ENCODE measurements around the gene RAB4A.

Gene RAB4A

DNA sequence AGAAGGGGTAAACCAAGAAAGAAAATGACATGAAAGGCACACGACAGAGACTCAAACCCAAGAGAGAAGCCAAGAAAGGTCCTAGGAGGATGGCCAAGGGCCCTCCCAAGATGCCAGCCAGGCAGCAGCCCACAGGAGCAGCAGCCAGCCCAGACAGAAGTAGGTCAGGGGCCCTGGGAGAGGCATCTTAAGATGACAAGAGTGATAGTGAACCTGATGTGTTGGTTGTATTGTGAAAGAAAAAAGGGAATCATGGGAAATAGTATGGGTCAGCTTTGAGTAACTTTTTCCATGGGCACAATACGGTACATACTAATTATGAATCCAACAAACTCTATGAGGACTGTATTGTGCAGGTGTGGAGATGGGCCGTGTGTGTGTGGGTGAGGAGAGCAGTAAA is 68.6 kb downstream of the RAB4A start:
- no peak for DNase-seq (ENCODE audit: low read depth)

DNA sequence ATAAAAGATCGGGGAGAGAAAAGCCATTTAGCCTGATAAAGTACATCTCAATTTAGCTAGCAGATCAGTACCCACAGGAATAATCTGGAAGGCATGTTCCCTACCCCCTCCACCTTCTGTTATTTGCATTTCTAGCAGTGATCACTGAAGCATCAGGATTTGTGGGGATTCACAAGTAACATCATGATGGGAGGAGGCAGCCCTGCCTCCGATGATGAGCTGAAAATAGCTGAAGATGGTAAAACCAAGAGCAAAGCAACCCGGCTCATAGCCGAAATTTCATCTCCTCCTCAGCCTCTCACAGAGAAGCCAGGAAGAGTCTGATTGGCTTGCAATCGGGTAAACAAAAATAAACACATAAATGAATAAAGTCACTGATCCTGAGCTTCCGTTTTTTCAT is 69.6 kb downstream of the RAB4A start:
- DNase-seq (ENCODE audit: low read depth), result no peak

DNA sequence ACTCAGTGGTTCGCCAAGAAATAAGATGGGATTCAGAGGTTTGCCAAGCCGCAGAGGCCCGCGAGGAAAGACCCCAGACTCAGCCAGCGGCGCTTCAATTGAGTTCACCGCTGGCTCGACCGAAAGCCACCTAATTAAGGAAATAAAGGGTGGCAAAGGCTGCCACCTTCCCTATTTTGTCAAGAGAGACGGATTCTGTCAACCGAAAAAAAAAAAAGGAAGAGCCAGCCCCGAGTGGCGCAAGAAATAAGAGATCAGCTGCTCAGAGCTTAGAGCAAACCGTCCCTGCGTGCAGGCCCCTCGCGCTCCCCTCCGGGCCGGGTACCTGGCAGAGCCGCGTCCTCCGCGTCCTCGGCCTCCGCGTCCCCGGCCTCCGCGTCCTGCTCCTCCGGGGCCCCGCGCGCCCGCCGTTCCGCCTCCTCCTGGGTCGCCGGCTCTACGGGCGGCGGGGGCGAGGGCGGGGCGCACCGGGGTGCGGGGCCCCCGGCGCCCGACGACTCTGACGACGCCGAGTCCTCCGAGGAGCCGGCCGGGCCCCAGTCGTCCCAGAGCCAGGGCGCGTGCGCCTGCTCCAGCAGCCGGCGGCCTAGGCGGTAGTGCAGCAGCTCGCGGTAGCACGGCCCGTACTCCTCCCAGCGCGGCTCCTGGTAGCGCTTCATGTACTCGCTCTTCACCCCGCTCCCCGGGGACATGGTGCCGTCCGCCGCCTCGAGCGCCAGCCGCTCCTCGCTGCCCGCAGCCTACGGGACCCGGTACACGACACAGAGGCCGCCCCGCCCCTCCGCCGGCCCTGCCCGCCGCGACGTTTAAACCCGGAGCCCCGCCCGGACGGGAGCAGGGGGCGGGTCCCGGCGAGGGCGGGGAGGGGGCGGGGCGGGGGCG is 71.1 kb downstream of the RAB4A start:
- DNase-seq (ENCODE audit: low read depth), result peak; percentile 64

DNA sequence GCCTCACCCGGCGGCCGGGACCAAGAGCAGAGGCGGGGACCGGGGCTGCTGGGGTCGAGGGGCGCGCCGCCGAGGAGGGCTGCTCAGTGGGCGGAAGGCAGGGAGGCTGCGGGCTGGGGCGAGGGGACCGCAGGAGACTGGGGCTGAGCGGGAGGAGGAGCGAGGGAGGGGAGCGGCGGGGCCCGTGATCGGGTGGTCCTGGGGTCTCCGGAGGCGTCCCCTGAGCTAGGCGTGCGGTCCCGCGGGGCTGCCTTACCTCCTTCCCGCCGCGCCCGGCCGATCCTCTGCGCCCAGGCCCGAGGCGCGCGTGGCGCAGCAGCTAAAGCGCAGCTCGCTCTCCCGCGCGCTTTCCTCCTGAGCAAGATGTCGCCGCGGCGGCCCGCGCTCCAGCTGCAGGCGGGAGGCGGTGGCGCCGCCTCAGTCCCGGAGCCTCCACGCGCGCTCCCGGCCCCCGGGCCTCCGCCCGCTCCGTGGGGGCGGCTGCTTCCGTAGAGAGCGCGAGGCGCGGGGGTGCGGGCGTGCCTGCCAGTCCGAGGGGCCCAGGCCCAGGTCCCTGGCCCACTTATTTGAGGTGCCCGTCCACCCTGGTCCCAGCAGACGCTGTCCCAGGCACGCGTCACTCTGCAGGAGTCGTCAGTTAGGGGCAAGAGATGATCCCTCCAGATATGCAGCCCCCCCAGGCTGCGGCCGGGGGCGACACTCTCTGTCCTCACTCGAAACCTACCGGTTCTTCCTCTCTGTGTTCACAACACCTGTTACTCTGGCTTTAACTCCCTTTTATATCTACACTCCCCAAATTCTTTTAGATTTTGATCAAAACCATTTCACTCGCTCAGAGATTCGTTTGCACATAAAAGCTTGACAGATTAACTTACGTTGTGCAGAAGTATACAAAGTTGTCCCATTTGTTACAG is 72.0 kb downstream of the RAB4A start, which contains the start of gene CCSAP:
Gene CCSAP (minus strand): TSS at position 392 of the 914 bp plus-strand sequence. CDS start 582 bp downstream, outside the sequence.
- DNase-seq (ENCODE audit: low read depth), result peak; percentile 54

DNA sequence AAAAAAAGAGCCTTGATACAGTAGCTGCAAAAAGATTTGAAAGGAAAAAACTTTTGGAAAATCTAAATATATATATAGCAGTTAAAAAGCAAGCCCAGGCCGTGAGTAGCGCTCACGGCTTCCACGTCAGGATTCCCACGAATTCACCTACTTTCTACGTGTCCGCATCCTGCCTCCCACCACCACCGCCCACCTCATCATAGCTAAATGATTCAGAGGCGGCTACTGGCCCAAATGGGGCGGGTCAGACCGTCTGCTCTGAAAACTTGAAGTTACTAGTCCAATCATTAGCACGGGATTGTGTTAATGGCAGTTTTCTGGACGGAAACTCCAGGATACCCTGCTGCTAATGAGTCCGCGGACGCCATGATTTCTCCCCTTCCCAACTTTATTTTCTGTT is 73.2 kb downstream of the RAB4A start:
- peak; percentile 7 for DNase-seq (ENCODE audit: low read depth)

DNA sequence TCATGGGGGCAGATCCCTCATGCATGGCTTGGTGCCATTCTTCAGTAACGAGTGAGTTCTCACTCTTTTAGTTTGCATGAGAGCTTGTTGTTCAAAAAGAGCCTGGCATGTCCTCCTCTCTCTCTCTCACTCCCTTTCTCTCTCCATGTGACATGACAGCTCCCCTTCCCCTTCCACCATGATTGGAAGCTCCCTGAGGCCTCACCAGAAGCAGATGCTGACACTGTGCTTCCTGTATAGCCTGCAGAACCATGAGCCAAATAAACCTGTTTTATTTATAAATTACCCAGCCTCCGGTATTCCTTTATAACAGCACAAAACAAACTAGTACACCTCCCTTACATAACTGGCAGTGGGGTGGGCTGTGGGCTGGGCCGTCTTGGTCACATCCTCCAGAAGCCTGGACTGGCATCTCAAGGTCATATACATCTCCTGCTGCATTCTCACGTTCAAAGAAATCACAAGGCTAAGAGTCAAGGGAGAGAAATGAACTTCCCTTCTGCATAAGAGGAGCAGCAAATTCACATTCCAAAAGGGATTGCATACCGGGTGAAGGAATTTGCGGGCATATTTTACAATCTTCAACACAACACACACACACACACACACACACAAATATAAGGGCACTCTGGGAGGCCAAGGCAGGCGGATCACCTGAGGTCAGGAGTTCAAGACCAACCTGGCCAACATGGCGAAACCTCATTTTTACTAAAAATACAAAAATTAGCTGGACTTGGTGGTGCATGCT is 74.2 kb downstream of the RAB4A start:
- no peak for DNase-seq (ENCODE audit: low read depth)

DNA sequence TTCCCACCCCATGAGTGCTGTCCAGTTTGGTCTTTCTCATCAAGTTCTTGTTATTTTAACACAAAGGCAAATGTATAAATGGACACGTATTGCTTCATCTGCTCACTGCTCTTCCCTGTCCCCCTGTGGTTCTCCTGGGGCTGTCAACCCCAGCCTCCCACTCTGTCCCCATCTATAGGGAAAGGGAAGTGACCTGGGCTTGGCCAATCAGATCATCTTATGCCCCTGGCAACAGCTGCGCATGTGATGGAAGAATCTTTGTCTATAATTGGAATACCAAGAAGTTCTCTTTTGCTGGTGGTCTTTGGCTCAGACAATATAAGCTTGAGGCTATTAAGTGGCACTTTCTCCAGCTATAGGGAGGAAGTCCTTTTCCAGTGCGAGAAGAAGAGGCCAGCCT is 76.6 kb downstream of the RAB4A start:
- DNase-seq (ENCODE audit: low read depth), result no peak

DNA sequence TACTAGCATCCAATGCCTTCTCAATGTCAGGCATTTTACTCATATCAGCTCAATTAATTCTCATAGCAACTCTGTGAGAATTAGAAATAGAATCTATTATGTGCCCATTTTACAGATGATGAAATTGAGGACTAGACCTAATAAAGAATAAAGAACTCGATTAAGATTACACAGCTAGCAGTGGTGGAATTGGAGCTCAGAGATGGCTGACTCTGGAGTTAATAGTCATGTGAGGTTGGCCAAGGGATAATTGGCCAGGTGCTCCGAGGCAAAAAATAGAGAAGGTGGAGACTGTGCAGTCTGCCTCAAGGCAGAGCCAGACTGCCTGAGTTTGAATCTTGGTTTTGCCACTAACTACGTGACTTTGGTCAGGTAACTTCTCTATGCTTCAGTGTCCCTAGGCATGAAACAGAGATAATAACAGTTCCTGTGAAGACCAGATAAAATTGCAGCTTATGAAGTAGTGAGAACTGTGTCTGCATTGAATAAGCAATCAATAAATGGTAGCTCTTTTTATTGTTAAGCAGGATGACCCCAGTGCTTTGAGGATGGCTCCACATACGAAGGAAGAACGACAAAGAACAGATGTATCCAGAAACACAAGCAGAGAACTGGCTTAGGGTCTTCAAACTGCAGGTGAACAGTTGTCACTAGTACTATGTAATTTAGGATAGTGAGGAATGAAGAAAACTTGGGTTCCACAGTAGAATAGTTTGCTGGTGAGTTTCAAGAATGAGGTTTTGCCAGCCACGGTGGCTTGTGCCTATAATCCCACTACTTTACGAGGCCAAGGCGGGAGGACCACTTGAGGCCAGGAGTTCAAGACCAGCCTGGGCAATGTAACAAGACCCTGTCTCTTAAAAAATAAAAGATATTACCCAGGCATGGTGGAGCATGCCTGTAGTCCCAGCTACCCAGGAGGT is 78.8 kb downstream of the RAB4A start:
- no peak for DNase-seq (ENCODE audit: low read depth)

DNA sequence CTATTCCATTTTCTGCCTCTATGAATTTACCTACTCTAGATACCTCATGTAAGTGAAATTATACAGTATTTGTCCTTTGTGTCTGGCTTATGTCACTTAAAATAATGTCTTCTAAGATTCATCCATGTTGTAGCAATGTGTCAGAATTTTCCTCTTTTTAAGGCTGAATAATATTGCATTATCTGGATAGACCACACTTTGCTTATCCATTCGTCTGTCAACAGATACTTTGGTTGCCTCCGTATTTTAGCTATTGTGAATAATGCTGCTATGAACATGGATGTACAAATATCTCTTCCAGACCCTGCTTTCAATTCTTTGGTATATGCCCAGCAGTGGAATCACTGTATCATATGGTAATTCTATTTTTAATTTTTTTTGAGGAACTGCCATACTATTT is 82.1 kb downstream of the RAB4A start:
- DNase-seq (ENCODE audit: low read depth), result no peak

DNA sequence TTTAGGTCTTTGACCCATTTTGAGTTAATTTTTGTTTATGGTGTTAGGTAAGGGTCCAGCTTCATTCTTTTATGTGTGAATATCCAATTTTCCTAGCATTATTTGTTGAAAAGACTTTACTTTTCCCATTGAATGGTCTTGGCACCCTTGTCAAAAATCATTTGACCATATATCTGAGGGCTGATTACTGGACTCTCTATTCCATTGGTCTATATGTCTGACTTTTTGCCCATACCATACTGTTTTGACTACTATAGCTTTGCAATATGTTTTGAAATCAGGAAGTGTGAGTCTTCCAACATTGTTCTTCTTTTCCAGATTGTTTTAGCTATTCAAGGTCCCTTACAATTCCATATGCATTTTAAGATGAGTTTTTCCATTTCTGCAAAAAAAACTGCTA is 83.3 kb downstream of the RAB4A start:
- DNase-seq (ENCODE audit: low read depth), result no peak

All from stimulated activated CD4-positive, alpha-beta T cell treated with anti-CD3 and anti-CD28 coated beads, Interleukin-2, amount 100 ng/mL, for 4 hours (primary cell).